GM12864 (cell line): ENCODE data around the gene GNAQ.

Source experiments
- DNase-seq: peaks from one replicate; pipeline ENCODE4 v3.0.0-alpha.2; 2011; ENCODE audit warnings: low read depth
- H3K4me3 ChIP-seq: 2 replicates; pipeline ENCODE4 v1.5.1; 2011; ENCODE audit warnings: mild to moderate bottlenecking, low read depth, low read length, control low read depth
- CTCF ChIP-seq: IDR thresholded peaks from 2 replicates; pipeline ENCODE4 v1.5.1; 2011; ENCODE audit warnings: low read depth, mild to moderate bottlenecking, moderate library complexity, low read length, control low read depth, inconsistent platforms; ENCODE audit errors: missing control alignments

GNAQ gene

GRCh38 chr9:77830618-77831285 lies 200.9 kb downstream of the GNAQ start:
- H3K4me3 ChIP-seq, result no peak overlapping the region
- no peak for TF ChIP-seq CTCF
- DNase-seq, result no peak

- no peak for TF ChIP-seq CTCF
These were observed 202.2 kb downstream of the GNAQ start for GRCh38 chr9:77829420-77829819.

GRCh38 chr9:77827104-77827784 lies 204.4 kb downstream of the GNAQ start:
- peak; percentile 22 for DNase-seq
- TF ChIP-seq CTCF, result no peak
- no peak overlapping the region for H3K4me3 ChIP-seq

More at GRCh38 chr9:77829420-77829819, 202.2 kb downstream of the GNAQ start:
- no peak for DNase-seq
- H3K4me3 ChIP-seq, result no peak overlapping the region

GRCh38 chr9:77826621-77827020 lies 205.0 kb downstream of the GNAQ start:
- no peak for TF ChIP-seq CTCF
- no peak for DNase-seq
- H3K4me3 ChIP-seq, result no peak overlapping the region

- DNase-seq, result no peak
- H3K4me3 ChIP-seq, result no peak overlapping the region
- no peak for TF ChIP-seq CTCF
These were observed 205.5 kb downstream of the GNAQ start for GRCh38 chr9:77826116-77826515.

GRCh38 chr9:77825361-77825760 lies 206.2 kb downstream of the GNAQ start:
- H3K4me3 ChIP-seq, result no peak overlapping the region
- no peak for TF ChIP-seq CTCF

More at GRCh38 chr9:77825361-77825760, 206.2 kb downstream of the GNAQ start:
- DNase-seq, result no peak
